K562 (cell line): ENCODE data around the gene BIRC3. TPM values are rescaled to one million over a fixed set of nuclear protein-coding genes. Genes with fewer than 3 reads are reported as not detected.

Experiments
- CCNT2 ChIP-seq: IDR thresholded peaks from 2 replicates; pipeline ENCODE4 v1.6.1; 2011; ENCODE audit warnings: borderline replicate concordance, low read depth, mild to moderate bottlenecking, moderate library complexity, mixed read lengths, low read length; ENCODE audit not compliant: insufficient read length; ENCODE audit errors: extremely low read depth
- E2F4 ChIP-seq: sonication (generic); formaldehyde crosslinking; IDR thresholded peaks from 2 replicates; pipeline ENCODE4 v1.8.0; 2022; ENCODE audit warnings: mild to moderate bottlenecking, low read depth, missing genetic modification reagents
- ESRRA ChIP-seq: fragments of 450-650 bp; IDR thresholded peaks from 2 replicates; pipeline ENCODE4 v1.6.1; 2014; ENCODE audit warnings: low read depth, mild to moderate bottlenecking, moderate library complexity, borderline replicate concordance
- ETS1 ChIP-seq: conservative IDR thresholded peaks from 2 replicates; pipeline ENCODE4 v1.6.1; 2011; ENCODE audit warnings: low read depth, mild to moderate bottlenecking, low read length; ENCODE audit not compliant: control insufficient read depth
- FIP1L1 ChIP-seq: fragments of 200-400 bp; formaldehyde crosslinking; IDR thresholded peaks from 2 replicates; pipeline ENCODE4 v1.6.1; 2018; ENCODE audit warnings: mild to moderate bottlenecking, low read depth, low read length; ENCODE audit not compliant: poor library complexity, severe bottlenecking
- GABPB1 ChIP-seq: sonication (generic); formaldehyde crosslinking; IDR thresholded peaks from 2 replicates; pipeline ENCODE4 v1.8.0; 2022; ENCODE audit warnings: mild to moderate bottlenecking, missing genetic modification reagents
- HNRNPL ChIP-seq: fragments of 200-400 bp; formaldehyde crosslinking; IDR thresholded peaks from 2 replicates; pipeline ENCODE4 v1.6.1; 2017; ENCODE audit warnings: low read depth, mild to moderate bottlenecking, low read length
- KDM1A ChIP-seq, 2 experiments: fragments of 450-650 bp; IDR thresholded peaks; 2 replicates each; pipeline ENCODE4 v1.6.1; 2016; ENCODE audit warnings: mild to moderate bottlenecking in 2 of 2
- LEF1 ChIP-seq: fragments of 450-650 bp; IDR thresholded peaks from 2 replicates; pipeline ENCODE4 v1.6.1; 2016; ENCODE audit warnings: mild to moderate bottlenecking
- NFYB ChIP-seq: IDR thresholded peaks from 2 replicates; pipeline ENCODE4 v1.6.1; 2011; ENCODE audit warnings: mild to moderate bottlenecking, moderate library complexity; ENCODE audit not compliant: insufficient read length; ENCODE audit errors: extremely low read depth
- PYGO2 ChIP-seq: fragments of 450-650 bp; IDR thresholded peaks from 2 replicates; pipeline ENCODE4 v1.6.1; 2016; ENCODE audit warnings: mild to moderate bottlenecking, missing genetic modification characterization, moderate library complexity, missing compliant biosample characterization
- RFX7 ChIP-seq: fragments of 250-450 bp; sonication (Bioruptor Pico); IDR thresholded peaks from 2 replicates; pipeline ENCODE4 v1.5.1; 2021; ENCODE audit warnings: mild to moderate bottlenecking
- SAFB2 ChIP-seq: fragments of 200-400 bp; formaldehyde crosslinking; IDR thresholded peaks from 2 replicates; pipeline ENCODE4 v1.6.1; 2018; ENCODE audit warnings: borderline replicate concordance, low read length, low read depth, moderate library complexity; ENCODE audit not compliant: severe bottlenecking
- SRSF9 ChIP-seq: fragments of 200-400 bp; formaldehyde crosslinking; IDR thresholded peaks from 2 replicates; pipeline ENCODE4 v1.6.1; 2017; ENCODE audit warnings: low read depth, low read length, borderline replicate concordance
- YBX1 ChIP-seq: fragments of 450-650 bp; IDR thresholded peaks from 2 replicates; pipeline ENCODE4 v1.7.1; 2016; ENCODE audit warnings: mild to moderate bottlenecking
- ZC3H8 ChIP-seq: fragments of 450-650 bp; IDR thresholded peaks from 2 replicates; pipeline ENCODE4 v1.6.1; 2017
- polyA plus RNA-seq, 8 experiments: library from polyadenylated mRNA; depleted of rRNA in 4 of 8; stranded (reverse) in 5 of 8; unstranded in 3 of 8; fragments of >200 nt; fragmentation: Nextera tagmentation in 2 of 8; fragmentation: Illumina TruSeq in 1 of 8; extraction: Ambion mirVana in 2 of 8; extraction: Trizol in 1 of 8; gene quantifications; 2 replicates each; pipeline versions ENCODE4 v1.2.1 to v1.2.3, GENCODE V29; 2011 to 2014; ENCODE audit warnings: inconsistent platforms in 1 of 8, missing spikeins in 1 of 8
- total RNA-seq, 7 experiments: library from RNA; depleted of rRNA in 6 of 7; stranded (reverse); fragments of >200 nt in 6 of 7; fragmentation: Illumina TruSeq in 2 of 7; extraction: Trizol in 2 of 7; gene quantifications; 2 replicates each; pipeline versions ENCODE4 v1.2.1 to v1.2.3, GENCODE V29; 2011 to 2021; ENCODE audit warnings: low replicate concordance in 1 of 7
- TF ChIP-seq, protein P1 (sequence below): fragments of 250-450 bp; sonication (Bioruptor Pico); IDR thresholded peaks from 2 replicates; pipeline ENCODE4 v1.8.0; 2021; ENCODE audit warnings: moderate library complexity, mild to moderate bottlenecking, inconsistent platforms
- TF ChIP-seq, protein P2 (sequence below), 2 experiments: IDR thresholded peaks; 2 replicates each; pipeline ENCODE4 v1.6.1; 2012; ENCODE audit warnings: improper control_type of control experiment in 2 of 2, low read depth in 2 of 2, low read length in 2 of 2, borderline replicate concordance in 1 of 2
- TF ChIP-seq, protein P3 (sequence below): fragments of 250-450 bp; sonication (Bioruptor Pico); IDR thresholded peaks from 2 replicates; pipeline ENCODE4 v1.5.0; 2021

The BIRC3 gene
- total and polyA plus RNA-seq, 9 of the 15 experiments (the other 6 are each of a cell fraction or from before 2014, with no cell fraction given) = 0.08 to 0.42 (median 0.18) TPM

GRCh38 chr11:102346748-102347461 is 29.6 kb downstream of the BIRC3 start, which contains the start of gene BIRC2 (continued):
- TF ChIP-seq YBX1 (no peak), ESRRA (peak; percentile 39; the same call in 1 of the 2 replicates), SRSF9 (no peak), CCNT2 (peak; percentile 94), GABPB1 (CRISPR knock-in tag) (peak; percentile 82), ZC3H8 (no peak), PYGO2 (tag) (no peak), ETS1 (no peak), KDM1A (IDR thresholded peaks at IDR 0.05) (no peak), LEF1 (no peak), HNRNPL (no peak), SAFB2 (no peak), NFYB (no peak), RFX7 (CRISPR knock-in tag) (no peak), FIP1L1 (peak; percentile 60), E2F4 (no peak)
- TF ChIP-seq, protein P1, sequence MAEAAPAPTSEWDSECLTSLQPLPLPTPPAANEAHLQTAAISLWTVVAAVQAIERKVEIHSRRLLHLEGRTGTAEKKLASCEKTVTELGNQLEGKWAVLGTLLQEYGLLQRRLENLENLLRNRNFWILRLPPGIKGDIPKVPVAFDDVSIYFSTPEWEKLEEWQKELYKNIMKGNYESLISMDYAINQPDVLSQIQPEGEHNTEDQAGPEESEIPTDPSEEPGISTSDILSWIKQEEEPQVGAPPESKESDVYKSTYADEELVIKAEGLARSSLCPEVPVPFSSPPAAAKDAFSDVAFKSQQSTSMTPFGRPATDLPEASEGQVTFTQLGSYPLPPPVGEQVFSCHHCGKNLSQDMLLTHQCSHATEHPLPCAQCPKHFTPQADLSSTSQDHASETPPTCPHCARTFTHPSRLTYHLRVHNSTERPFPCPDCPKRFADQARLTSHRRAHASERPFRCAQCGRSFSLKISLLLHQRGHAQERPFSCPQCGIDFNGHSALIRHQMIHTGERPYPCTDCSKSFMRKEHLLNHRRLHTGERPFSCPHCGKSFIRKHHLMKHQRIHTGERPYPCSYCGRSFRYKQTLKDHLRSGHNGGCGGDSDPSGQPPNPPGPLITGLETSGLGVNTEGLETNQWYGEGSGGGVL (CRISPR knock-in tag) = no peak
- TF ChIP-seq, protein P2, sequence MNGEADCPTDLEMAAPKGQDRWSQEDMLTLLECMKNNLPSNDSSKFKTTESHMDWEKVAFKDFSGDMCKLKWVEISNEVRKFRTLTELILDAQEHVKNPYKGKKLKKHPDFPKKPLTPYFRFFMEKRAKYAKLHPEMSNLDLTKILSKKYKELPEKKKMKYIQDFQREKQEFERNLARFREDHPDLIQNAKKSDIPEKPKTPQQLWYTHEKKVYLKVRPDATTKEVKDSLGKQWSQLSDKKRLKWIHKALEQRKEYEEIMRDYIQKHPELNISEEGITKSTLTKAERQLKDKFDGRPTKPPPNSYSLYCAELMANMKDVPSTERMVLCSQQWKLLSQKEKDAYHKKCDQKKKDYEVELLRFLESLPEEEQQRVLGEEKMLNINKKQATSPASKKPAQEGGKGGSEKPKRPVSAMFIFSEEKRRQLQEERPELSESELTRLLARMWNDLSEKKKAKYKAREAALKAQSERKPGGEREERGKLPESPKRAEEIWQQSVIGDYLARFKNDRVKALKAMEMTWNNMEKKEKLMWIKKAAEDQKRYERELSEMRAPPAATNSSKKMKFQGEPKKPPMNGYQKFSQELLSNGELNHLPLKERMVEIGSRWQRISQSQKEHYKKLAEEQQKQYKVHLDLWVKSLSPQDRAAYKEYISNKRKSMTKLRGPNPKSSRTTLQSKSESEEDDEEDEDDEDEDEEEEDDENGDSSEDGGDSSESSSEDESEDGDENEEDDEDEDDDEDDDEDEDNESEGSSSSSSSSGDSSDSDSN (IDR thresholded peaks at IDR 0.05; ENCODE audit: borderline replicate concordance in 1 of 2, low read depth in 2 of 2, low read length in 2 of 2) = peak; percentile 94 to 97
- TF ChIP-seq, protein P3, sequence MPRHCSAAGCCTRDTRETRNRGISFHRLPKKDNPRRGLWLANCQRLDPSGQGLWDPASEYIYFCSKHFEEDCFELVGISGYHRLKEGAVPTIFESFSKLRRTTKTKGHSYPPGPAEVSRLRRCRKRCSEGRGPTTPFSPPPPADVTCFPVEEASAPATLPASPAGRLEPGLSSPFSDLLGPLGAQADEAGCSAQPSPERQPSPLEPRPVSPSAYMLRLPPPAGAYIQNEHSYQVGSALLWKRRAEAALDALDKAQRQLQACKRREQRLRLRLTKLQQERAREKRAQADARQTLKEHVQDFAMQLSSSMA = 0 out of 2 replicates have a peak, but pooled peaks have one; percentile 68
